Activated B cell treated with CpG ODN at 0.5 μM for 24 hours (primary cell): ENCODE measurements around the gene RB1. TPM values are rescaled to one million over a fixed set of nuclear protein-coding genes. Genes with fewer than 3 reads are reported as not detected.

ENCODE experiments used
- ATAC-seq: fragments of 200-7000 bp; cut with Tn5 transposase; one replicate; pipeline ENCODE4 v1.10.0; 2021; ENCODE audit warnings: low read depth, mild to moderate bottlenecking, moderate library complexity
- CTCF ChIA-PET: fragments of 350-600 bp; sonication (Branson Sonifier 250); formaldehyde crosslinking; loops from one replicate; lab custom pipeline; 2021; ENCODE audit warnings: antibody characterized with exemption; lab: Charles Lee
- POLR2A ChIA-PET: fragments of 350-600 bp; sonication (Branson Sonifier 250); formaldehyde crosslinking; loops from one replicate; lab custom pipeline; 2021; ENCODE audit warnings: antibody characterized with exemption; lab: Charles Lee
- DNase-seq: peaks from one replicate; pipeline ENCODE4 v3.0.0; 2022
- H3K27ac Mint-ChIP-seq: one replicate; pipeline ENCODE4 v1.8.0; 2020; ENCODE audit warnings: mixed read lengths
- H3K27me3 Mint-ChIP-seq: one replicate; pipeline ENCODE4 v1.8.0; 2021; ENCODE audit warnings: mixed read lengths
- H3K36me3 Mint-ChIP-seq: one replicate; pipeline ENCODE4 v1.8.0; 2021; ENCODE audit warnings: low read depth, mixed read lengths
- H3K4me1 Mint-ChIP-seq: one replicate; pipeline ENCODE4 v1.8.0; 2021; ENCODE audit warnings: mixed read lengths
- H3K4me3 Mint-ChIP-seq: one replicate; pipeline ENCODE4 v1.8.0; 2020; ENCODE audit warnings: mild to moderate bottlenecking, mixed read lengths
- H3K9me3 Mint-ChIP-seq: one replicate; pipeline ENCODE4 v1.8.0; 2020; ENCODE audit warnings: mixed read lengths
- intact Hi-C: fragments of 100-400 bp; cut with micrococcal nuclease; formaldehyde crosslinking; loops from one replicate; pipeline ENCODE4 v1.15.1; 2024
- total RNA-seq: library from RNA; stranded (reverse); gene quantifications from 2 replicates; pipeline ENCODE4 v1.2.3, GENCODE V29; 2022
- TF ChIP-seq, protein P1 (sequence below): fragments of 200-600 bp; IDR thresholded peaks from one replicate; pipeline ENCODE4 v1.8.0; 2022; ENCODE audit warnings: antibody characterized with exemption, mild to moderate bottlenecking

Gene RB1
- total RNA-seq, 1 donor from 2014 or later: 70.5 TPM

GRCh38 chr13:48486836-48487235 is 183.3 kb downstream of the RB1 start:
- Mint-ChIP-seq H3K27me3 (no peaks in the 10 kb centered on the region), H3K36me3 (peaks cover 26% of the 10 kb centered on the region), H3K4me1 (peaks cover 31% of the 10 kb centered on the region), H3K4me3 (no peak overlapping the region), H3K9me3 (no peaks in the 10 kb centered on the region), H3K27ac (no peak overlapping the region)
- intact Hi-C loops: no loop called here
- no peak for DNase-seq
- CTCF ChIA-PET: no interaction called here
- TF ChIP-seq, protein P1, sequence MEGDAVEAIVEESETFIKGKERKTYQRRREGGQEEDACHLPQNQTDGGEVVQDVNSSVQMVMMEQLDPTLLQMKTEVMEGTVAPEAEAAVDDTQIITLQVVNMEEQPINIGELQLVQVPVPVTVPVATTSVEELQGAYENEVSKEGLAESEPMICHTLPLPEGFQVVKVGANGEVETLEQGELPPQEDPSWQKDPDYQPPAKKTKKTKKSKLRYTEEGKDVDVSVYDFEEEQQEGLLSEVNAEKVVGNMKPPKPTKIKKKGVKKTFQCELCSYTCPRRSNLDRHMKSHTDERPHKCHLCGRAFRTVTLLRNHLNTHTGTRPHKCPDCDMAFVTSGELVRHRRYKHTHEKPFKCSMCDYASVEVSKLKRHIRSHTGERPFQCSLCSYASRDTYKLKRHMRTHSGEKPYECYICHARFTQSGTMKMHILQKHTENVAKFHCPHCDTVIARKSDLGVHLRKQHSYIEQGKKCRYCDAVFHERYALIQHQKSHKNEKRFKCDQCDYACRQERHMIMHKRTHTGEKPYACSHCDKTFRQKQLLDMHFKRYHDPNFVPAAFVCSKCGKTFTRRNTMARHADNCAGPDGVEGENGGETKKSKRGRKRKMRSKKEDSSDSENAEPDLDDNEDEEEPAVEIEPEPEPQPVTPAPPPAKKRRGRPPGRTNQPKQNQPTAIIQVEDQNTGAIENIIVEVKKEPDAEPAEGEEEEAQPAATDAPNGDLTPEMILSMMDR: no peak
- POLR2A ChIA-PET: no interaction called here
- ATAC-seq: no peak

- intact Hi-C loops: no loop called here
- no peak overlapping the region for H3K27ac Mint-ChIP-seq
- DNase-seq (no peak), ATAC-seq (no peak)
- H3K4me1 Mint-ChIP-seq: peaks cover 31% of the 10 kb centered on the region
- H3K9me3 Mint-ChIP-seq: no peaks in the 10 kb centered on the region
- no peaks in the 10 kb centered on the region for H3K27me3 Mint-ChIP-seq
- no peak overlapping the region for H3K4me3 Mint-ChIP-seq
- ChIA-PET POLR2A (interaction anchor here (0.6 kb wide), 1 partner anchor 8 kb away, joined by 3 read pairs; no protein-coding TSS in a partner anchor), CTCF (no interaction called here)
- peaks cover 14% of the 10 kb centered on the region for H3K36me3 Mint-ChIP-seq
- TF ChIP-seq, protein P1: no peak
Observed at GRCh38 chr13:48487968-48488367, 184.4 kb downstream of the RB1 start.

GRCh38 chr13:48488995-48489394 is 185.4 kb downstream of the RB1 start:
- Mint-ChIP-seq H3K27ac (no peak overlapping the region), H3K4me1 (peaks cover 31% of the 10 kb centered on the region), H3K9me3 (no peaks in the 10 kb centered on the region), H3K4me3 (no peak overlapping the region), H3K36me3 (peaks cover 9% of the 10 kb centered on the region), H3K27me3 (no peaks in the 10 kb centered on the region)
- ChIA-PET POLR2A (no interaction called here), CTCF (no interaction called here)
- ATAC-seq (no peak), DNase-seq (no peak)
- intact Hi-C loops: no loop called here
- TF ChIP-seq, protein P1: no peak

DNA sequence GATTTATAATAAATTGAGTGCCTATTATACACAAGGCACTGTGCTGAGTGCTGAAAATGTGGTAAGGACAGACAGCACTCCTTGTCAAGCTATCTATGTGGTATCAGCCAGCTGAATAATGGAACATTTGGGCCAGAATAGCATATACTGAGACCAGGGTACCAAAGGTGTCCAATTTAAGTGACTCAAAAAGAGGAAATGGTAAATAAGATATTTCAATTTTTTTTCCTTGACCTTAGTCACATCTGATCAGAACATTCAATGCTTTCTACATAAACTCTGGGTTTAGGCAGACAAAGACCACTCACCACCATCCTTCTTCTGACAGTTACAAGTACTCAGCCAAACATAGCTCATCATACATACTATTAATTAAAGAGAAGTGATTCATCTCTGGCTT is 186.1 kb downstream of the RB1 start:
- H3K4me1 Mint-ChIP-seq: peaks cover 31% of the 10 kb centered on the region
- H3K27ac Mint-ChIP-seq: no peak overlapping the region
- TF ChIP-seq, protein P1: no peak
- intact Hi-C loops: loop anchor here (5.0 kb wide), 1 partner anchor 297 kb away; no protein-coding TSS in a partner anchor
- DNase-seq: no peak
- CTCF ChIA-PET: no interaction called here
- peaks cover 9% of the 10 kb centered on the region for H3K36me3 Mint-ChIP-seq
- H3K4me3 Mint-ChIP-seq: no peak overlapping the region
- POLR2A ChIA-PET: interaction anchor here (1.0 kb wide), 1 partner anchor 11 kb away, joined by 3 read pairs; no protein-coding TSS in a partner anchor
- H3K27me3 Mint-ChIP-seq: no peaks in the 10 kb centered on the region
- no peak for ATAC-seq
- H3K9me3 Mint-ChIP-seq: no peaks in the 10 kb centered on the region

DNA sequence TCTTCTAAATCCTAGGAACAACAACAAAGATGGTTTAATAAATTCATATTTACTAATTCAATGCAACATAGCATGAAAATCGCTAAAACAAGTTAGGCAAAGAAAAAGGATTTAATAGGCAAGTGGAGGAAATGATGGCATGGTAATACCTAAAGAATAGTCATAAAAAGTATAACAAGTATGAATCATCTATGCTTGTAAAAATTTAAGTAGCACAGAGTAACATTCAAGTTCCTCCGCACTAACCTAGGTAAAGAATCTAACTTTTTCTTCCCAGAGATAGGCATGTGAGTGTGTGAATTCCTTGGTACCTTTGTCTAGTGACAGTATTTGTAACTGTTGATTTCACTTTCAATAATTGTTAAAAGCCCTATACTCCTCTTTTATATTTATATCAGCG is 186.7 kb downstream of the RB1 start:
- ATAC-seq: no peak
- peaks cover 31% of the 10 kb centered on the region for H3K4me1 Mint-ChIP-seq

More for the DNA sequence above, 186.7 kb downstream of the RB1 start:
- POLR2A ChIA-PET: interaction anchor here (1.0 kb wide), 1 partner anchor 12 kb away, joined by 3 read pairs; no protein-coding TSS in a partner anchor
- DNase-seq: no peak
- CTCF ChIA-PET: no interaction called here
- Mint-ChIP-seq H3K9me3 (no peaks in the 10 kb centered on the region), H3K27me3 (no peaks in the 10 kb centered on the region), H3K27ac (no peak overlapping the region), H3K36me3 (peaks cover 4% of the 10 kb centered on the region), H3K4me3 (no peak overlapping the region)
- TF ChIP-seq, protein P1: no peak
- intact Hi-C loops: loop anchor here (5.0 kb wide), 1 partner anchor 298 kb away; no protein-coding TSS in a partner anchor
